Fibroblast of skin of abdomen (primary cell): ENCODE results near the gene DBP. TPM values are rescaled to one million over a fixed set of nuclear protein-coding genes. Genes with fewer than 3 reads are reported as not detected.
A peak's percentile ranks its signal among the peaks of the same experiment; 100 is the strongest.
"Not testable (repeated sequence)": the region's sequence is repeated elsewhere in the genome, so short reads cannot be mapped to it uniquely, and the experiment has no call there.

Experiments
- DNase-seq: peaks from one replicate; pipeline ENCODE4 v3.0.0-alpha.2; 2013
- polyA plus RNA-seq, 2 experiments: library from polyadenylated mRNA; unstranded; fragments of 120-200 nt; gene quantifications; one replicate each; pipeline ENCODE4 v1.2.1, GENCODE V29; 2013; ENCODE audit not compliant: insufficient read length in 2 of 2

Gene DBP
- 5.6 TPM for polyA plus RNA-seq (2013, experiment 1 of 2; ENCODE audit: insufficient read length)
- polyA plus RNA-seq (2013, experiment 2 of 2; ENCODE audit: insufficient read length): 6.9 TPM

DNA sequence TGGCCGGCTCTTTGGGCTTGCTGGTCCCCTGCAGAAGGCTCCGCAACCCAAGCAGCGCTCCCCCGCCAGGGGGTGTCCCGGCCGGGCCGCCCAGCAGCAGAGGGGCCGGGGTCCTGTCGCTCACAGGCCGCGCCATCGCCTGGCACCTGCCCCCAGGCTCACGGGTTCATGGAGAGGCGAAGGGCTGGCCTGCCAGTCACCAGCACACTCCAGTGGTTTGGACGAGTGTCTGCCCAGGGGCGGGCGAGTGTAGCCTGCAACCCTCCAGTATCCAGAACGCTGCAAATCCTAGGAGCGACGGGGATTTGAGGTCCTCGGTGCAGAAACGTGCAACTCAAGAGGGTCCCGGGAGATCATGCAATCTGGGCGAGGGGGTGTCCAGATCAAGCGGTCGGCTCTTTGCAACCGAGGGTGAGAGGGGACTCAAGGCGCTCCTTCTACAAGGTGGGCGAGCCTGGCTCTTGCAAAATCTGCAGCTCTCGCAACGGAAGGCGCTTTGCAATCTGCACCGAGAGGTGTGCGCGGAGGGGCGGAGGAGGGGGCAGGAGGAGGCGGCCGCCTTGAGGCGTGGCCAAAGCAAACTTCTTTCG lies at the start of gene DBP:
Gene DBP, minus strand, starts transcription at position 521 of the 590 bp plus-strand sequence. Its CDS starts 385 bp downstream, at position 136.
- DNase-seq: no peak

DNA sequence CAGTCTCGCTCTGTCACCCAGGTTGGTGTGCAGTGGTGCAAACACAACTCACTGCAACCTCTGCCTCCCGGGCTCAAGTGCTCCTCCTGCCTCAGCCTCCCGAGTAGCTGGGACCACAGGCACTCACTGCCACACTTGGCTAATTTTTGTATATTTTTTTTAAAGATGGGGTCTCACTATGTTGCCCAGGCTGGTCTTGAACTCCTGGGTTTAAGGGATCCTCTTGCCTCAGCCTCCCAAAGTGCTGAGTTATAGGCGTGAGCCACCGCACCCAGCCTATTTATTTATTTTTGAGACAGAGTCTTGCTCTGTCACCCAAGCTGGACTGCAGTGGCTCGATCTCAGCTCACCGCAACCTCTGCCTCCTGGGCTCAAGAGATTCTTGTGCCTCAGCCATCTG lies 49.5 kb upstream of the DBP start:
- DNase-seq: not testable (repeated sequence)

DNA sequence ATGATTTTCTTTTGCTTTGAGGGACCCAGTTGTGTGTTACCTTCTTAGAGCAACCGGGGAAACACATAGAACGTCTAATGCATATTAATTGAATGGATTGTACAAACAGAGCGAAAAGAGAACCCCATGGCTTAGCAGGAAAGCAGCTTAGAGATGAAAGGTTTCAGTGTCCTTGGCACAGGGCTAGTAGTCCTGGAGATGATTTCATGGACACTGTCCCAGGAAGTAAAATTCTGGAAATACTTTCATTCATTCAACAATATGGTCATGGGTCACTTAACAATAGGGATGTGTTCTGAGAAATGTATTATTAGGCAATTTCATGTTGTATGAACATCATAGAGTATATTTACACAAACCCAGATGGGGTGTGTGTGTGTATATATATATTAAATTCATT lies 48.9 kb upstream of the DBP start:
- no peak for DNase-seq

DNA sequence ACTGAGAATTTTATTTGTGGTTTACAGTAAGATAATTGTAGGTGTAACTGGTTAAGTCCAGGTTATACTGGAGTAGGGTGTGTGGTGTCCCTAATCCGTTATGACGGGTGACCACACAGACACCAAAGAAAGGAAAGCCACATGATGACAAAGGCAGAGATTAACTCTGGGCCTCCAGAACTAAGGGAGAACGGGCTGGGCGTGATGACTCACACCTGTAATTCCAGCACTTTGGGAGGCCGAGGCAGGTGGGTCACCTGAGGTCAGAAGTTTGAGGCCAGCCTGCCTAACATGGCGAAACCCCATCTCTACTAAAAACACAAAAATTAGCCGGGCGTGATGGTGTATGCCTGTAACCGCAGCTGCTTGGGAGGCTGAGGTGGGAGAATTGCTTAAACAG lies 48.4 kb upstream of the DBP start:
- no peak for DNase-seq

GRCh38 chr19:48683349-48683748 lies 46.2 kb upstream of the DBP start:
- DNase-seq: peak; percentile 49

- peak; percentile 27 for DNase-seq
Measured at GRCh38 chr19:48681127-48681470, 43.9 kb upstream of the DBP start.

- no peak for DNase-seq
Measured at GRCh38 chr19:48680436-48681126, 43.4 kb upstream of the DBP start.

DNA sequence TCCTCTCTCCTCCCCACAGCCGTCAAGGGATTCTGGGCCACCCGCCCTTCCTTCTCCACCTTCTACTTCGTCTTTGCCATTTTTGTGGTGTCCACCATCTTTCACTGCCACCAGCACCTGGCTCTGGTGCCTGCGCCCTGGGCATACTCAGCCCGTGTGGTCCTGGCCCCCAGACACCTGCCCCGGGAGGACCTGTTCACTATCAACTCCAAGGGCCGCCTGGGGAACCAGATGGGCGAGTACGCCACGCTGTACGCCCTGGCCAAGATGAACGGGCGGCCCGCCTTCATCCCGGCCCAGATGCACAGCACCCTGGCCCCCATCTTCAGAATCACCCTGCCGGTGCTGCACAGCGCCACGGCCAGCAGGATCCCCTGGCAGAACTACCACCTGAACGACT lies 42.8 kb upstream of the DBP start:
- DNase-seq: not testable (repeated sequence)

DNA sequence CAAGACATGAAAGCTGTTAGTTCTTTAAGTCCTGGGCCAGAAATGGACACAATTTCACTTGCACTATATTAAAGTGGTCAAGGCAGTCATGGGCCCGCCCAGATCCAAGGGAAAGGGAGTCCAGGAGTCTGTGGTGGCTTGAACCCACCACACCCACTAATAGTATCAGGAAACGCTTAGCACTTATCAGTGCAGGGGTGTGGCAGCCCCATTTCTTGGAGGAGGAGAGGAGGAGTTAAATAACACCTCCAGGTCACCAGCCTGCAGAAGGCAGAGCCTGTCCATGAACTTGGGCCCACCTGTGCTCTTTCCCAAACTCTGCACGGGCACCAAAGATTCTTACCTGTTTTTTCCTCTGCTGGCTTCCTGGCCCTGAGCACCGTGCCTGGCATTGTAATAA lies 41.0 kb upstream of the DBP start:
- DNase-seq: no peak

- no peak for DNase-seq
Measured at GRCh38 chr19:48676887-48677286, 39.7 kb upstream of the DBP start.

DNA sequence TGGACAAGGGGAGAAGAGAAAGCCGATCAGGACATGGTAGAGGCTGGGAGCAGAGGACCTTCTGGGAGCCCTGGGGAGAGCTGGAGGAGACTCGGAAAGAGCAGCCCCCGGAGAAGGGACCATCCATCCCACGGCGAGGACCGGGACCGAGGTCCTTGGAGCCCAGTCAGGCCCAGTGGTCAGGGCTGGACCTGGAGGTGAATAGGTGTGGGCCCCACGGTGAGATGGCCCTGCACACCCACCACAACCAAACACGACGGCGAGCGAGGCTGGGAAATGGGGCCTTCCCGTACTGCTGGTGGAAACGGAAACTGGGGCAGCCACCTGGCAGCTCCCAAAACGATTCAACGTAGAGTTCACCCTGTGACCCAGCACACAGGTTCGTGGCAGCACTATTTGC lies 39.3 kb upstream of the DBP start:
- no peak for DNase-seq

DNA sequence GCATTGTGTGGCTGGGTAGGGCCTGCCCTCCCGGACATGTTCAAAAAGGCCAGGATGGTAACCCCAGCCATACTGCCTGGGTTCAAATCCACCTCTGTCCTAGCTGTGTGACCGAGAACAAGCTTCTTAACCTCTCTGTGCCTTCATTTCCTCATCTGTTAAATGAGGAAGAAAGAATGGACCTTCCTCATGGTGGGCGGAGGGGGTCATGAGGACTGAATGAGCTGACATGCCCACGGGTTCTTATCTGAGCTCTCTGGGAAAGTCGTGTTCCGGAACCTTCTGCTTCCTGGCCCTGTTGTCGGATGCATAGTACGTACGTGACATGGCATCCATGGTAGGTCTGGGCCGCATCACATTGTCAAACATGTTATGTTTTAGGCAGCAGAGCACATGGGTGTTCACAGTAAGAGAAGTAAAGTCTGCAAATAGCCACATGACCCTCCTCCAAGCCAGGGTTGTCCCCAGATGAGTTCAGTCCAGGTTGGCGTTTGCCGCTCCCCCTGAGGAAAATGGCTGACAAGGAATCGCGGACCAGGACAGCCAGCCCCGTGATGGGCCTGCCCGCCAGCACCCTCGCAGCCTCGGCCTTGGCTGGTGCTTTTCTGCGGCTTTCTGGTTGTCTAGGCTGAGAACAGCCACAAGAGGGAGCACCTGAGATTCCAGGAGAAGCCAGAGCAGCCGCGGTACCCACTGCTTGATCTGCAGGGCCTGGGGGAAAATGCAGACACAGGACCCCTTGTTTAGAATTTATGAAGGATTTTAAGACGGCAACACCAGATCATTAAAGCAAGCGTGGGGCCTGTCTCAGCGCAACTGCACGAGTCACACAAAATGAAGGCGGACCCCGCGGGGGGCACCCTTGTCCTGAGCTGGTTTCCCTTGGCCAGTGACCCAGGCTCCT lies 38.0 kb upstream of the DBP start:
- DNase-seq: peak; percentile 74

DNA sequence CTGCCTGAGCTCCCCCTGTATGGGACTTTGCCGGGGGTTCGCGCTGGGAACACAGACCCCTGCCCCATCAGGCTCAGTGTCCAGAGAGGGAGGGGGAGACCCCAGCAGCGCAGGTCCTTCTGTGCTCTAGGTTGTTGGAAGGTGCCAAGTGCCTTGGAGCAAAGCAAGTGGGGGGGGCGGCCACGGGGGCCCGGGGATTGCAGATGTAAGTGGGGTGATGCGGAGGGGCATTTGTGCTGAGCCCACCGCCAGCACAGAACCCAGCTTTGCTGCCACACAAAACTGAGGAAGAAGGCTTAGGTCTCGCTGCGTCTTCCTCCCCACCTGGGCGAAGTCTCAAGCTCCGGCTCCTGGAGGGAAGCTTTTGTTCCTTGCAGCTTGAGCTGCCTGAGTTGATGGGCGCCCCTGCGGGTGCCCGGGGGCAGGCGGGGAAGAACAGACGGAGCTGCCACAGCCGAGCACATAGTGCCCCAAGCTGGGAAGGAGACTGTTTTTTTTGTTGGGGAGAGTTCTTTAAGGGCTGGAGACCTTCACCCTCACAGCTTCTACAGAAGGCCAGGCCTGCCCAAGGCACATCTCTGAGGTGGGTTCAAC lies 37.1 kb upstream of the DBP start:
- DNase-seq: no peak

- DNase-seq: no peak
Measured at GRCh38 chr19:48673436-48674100, 36.4 kb upstream of the DBP start.

DNA sequence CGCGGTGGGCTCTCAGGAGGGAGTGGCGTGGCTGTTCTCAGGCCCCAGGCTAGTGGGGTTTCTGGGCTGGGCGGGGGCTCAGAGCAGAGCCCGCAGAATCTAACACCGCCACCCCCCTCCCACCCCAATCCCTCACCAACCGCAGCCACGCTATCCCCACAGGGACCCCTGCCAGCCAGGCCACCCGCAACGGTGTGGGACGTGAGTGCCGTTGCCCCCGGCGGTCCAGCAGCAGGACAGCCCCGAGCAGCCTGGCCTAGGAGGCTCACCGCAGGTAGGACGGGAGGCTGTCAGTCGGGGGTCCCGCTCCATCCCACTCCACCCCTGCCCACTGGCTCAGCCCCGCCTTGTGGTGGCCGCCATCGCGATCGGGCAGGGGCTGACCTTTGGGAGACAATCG lies 35.8 kb upstream of the DBP start, which contains the start of gene NTN5:
Gene NTN5, minus strand, starts transcription at position 24 of the 400 bp plus-strand sequence. CDS start 2,031 bp downstream, outside the sequence.
- no peak for DNase-seq

DNA sequence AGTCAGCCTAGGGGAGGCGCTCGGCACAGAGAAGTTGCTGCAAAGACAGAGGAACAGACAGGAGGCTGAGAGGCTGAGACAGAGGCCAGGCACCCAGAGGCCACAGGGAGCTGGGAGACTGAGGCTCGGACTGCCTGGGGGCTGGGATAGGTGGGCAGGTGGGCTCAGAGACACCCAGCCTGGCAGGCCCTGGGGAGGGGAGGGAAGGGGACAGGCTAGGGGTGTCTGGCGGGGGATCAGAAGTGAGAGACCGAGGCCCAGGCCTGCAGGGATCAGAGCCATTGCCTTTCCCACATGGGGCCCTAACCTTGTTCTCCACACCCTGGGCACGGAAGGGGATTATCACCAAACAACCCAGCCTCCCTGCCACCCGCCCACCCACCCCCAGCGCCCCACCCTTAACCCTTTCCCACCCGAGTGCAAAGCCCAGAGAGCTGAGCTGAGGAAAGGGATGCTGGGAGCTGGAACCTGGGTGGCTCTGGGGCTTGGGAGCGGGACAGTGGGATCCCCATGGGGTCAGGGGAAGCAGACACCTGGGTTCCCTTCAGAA lies 34.3 kb upstream of the DBP start:
- DNase-seq: no peak

- no peak for DNase-seq
Measured at GRCh38 chr19:48670699-48671445, 33.7 kb upstream of the DBP start.

GRCh38 chr19:48669903-48670668 lies 32.9 kb upstream of the DBP start:
- no peak for DNase-seq

DNA sequence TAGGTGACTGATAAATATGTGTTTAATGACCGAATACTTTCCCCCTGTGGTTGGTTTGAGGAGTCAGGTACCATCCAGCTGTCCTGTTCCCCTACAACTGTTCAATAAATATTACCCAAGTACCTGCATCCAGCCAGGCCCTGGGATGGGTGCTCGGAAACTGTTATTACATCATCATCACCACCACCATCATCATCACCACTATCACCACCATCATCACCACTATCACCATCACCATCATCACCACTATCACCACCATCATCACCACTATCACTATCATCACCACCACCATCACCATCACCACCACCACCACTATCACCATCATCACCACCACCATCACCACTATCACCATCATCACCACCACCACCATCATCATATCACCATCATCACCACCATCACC lies 31.6 kb upstream of the DBP start:
- DNase-seq: no peak

- DNase-seq: no peak
Measured at GRCh38 chr19:48668332-48668731, 31.2 kb upstream of the DBP start.
